K562 (cell line): ENCODE results near the gene ITGB5. TPM values are rescaled to one million over a fixed set of nuclear protein-coding genes. Genes with fewer than 3 reads are reported as not detected.
A peak's percentile ranks its signal among the peaks of the same experiment; 100 is the strongest.

Experiments
- ATAC-seq: fragments of 200-7000 bp; cut with Tn5 transposase; 3 replicates; pipeline ENCODE4 v1.9.1; 2020; ENCODE audit warnings: moderate library complexity
- BruUV-seq: library from RNA; stranded (reverse); fragments of 400-500 nt; replicated peaks from 2 replicates; lab custom pipeline; 2021; lab: Mats Ljungman, UMichigan
- CTCF ChIA-PET: fragments of 300-600 bp; formaldehyde crosslinking; extraction: SDS; loops from one replicate; lab custom pipeline; 2021; ENCODE audit warnings: low intra/inter-chr PET ratio; lab: Yijun Ruan, JAX
- POLR2A ChIA-PET: fragments of 300-600, 350-650 bp; sonication (Branson Sonifier 250); formaldehyde crosslinking; extraction: SDS; loops from one replicate; lab custom pipeline; 2021; ENCODE audit warnings: antibody characterized with exemption, inconsistent platforms; lab: Yijun Ruan, JAX
- DNase-seq, 4 experiments: peaks; one replicate each; pipeline versions ENCODE4 v3.0.0 to v3.0.0-alpha.2; 2011 to 2018; ENCODE audit warnings: low spot score in 3 of 4, mixed read lengths in 3 of 4; ENCODE audit errors: extremely low read depth in 1 of 4
- FAIRE-seq: peaks from 2 replicates; lab custom pipeline; 2011; peaks lifted over from hg19 to GRCh38; lab: Jason Lieb, UNC
- H2AFZ ChIP-seq: 2 replicates; pipeline ENCODE4 v1.6.0; 2011; ENCODE audit warnings: low read depth, low read length, control low read depth, inconsistent platforms
- H3K27ac ChIP-seq: fragments of 200-600 bp; 3 replicates; pipeline ENCODE4 v1.8.0; 2011; ENCODE audit warnings: low read depth, mild to moderate bottlenecking, control low read depth, inconsistent platforms, low read length, moderate library complexity, mixed read lengths; ENCODE audit errors: extremely low read depth
- H3K27me3 ChIP-seq, 2 experiments: fragments of 300-600 bp in 1 of 2; 2 replicates in 1 of 2; 3 replicates in 1 of 2; pipeline versions ENCODE4 v1.6.0 to v1.8.0; 2011; ENCODE audit warnings: inconsistent platforms in 2 of 2, low read length in 2 of 2, mild to moderate bottlenecking in 1 of 2, mixed read lengths in 1 of 2, moderate library complexity in 1 of 2; ENCODE audit not compliant: control insufficient read depth in 2 of 2, insufficient read depth in 2 of 2
- H3K36me3 ChIP-seq: fragments of 300-600 bp; 3 replicates; pipeline ENCODE4 v1.8.0; 2011; ENCODE audit warnings: mild to moderate bottlenecking, low read length, inconsistent platforms; ENCODE audit not compliant: control insufficient read depth, insufficient read depth
- H3K4me1 ChIP-seq, 2 experiments: fragments of 200-600 bp in 1 of 2; replicated peaks in 1 of 2; 2 replicates in 1 of 2; 3 replicates in 1 of 2; pipeline versions ENCODE4 v1.5.1 to v1.8.0; 2011; ENCODE audit warnings: inconsistent platforms in 2 of 2, low read length in 2 of 2, mild to moderate bottlenecking in 1 of 2, mixed read lengths in 1 of 2, moderate library complexity in 1 of 2; ENCODE audit not compliant: control insufficient read depth in 2 of 2, insufficient read depth in 2 of 2
- H3K4me2 ChIP-seq: 2 replicates; pipeline ENCODE4 v1.6.1; 2011; ENCODE audit warnings: low read length, control low read depth, inconsistent platforms, mixed read lengths; ENCODE audit not compliant: insufficient read depth
- H3K4me3 ChIP-seq: fragments of 200-600 bp; sonication (generic), shearing (Covaris generic); 2 replicates; pipeline ENCODE4 v1.5.1; 2016; ENCODE audit warnings: control low read depth, inconsistent platforms
- H3K79me2 ChIP-seq: fragments of 200-600 bp; 3 replicates; pipeline ENCODE4 v1.8.0; 2011; ENCODE audit warnings: low read length, inconsistent platforms; ENCODE audit not compliant: control insufficient read depth, insufficient read depth
- H3K9ac ChIP-seq, 2 experiments: 2 replicates each; pipeline versions ENCODE4 v1.6.0 to v1.6.1; 2011; ENCODE audit warnings: low read depth in 2 of 2, low read length in 2 of 2, control low read depth in 1 of 2, inconsistent platforms in 1 of 2, mild to moderate bottlenecking in 1 of 2, mixed read lengths in 1 of 2; ENCODE audit not compliant: insufficient read depth in 1 of 2
- H3K9me1 ChIP-seq: one replicate; pipeline ENCODE4 v1.6.0; 2011; ENCODE audit warnings: inconsistent platforms, mild to moderate bottlenecking, low read length, moderate library complexity; ENCODE audit not compliant: control insufficient read depth, insufficient read depth
- H3K9me3 ChIP-seq: replicated peaks from 2 replicates; pipeline ENCODE4 v1.5.1; 2011; ENCODE audit warnings: low read depth, low read length, inconsistent platforms; ENCODE audit not compliant: control insufficient read depth, insufficient read depth
- H4K20me1 ChIP-seq: replicated peaks from 2 replicates; pipeline ENCODE4 v1.6.1; 2011; ENCODE audit warnings: low read length, inconsistent platforms, mixed read lengths; ENCODE audit not compliant: control insufficient read depth, insufficient read depth
- BHLHE40 ChIP-seq: IDR thresholded peaks from 2 replicates; pipeline ENCODE4 v1.6.1; 2011; ENCODE audit warnings: low read length, improper control_type of control experiment
- KLF13 ChIP-seq: fragments of 450-650 bp; IDR thresholded peaks from 2 replicates; pipeline ENCODE4 v1.6.1; 2016; ENCODE audit warnings: missing genetic modification characterization, low read depth, mild to moderate bottlenecking, missing compliant biosample characterization, moderate library complexity, borderline replicate concordance
- L3MBTL2 ChIP-seq: fragments of 450-650 bp; IDR thresholded peaks from 2 replicates; pipeline ENCODE4 v1.6.1; 2016; ENCODE audit warnings: mild to moderate bottlenecking, moderate library complexity
- MIER1 ChIP-seq: fragments of 450-650 bp; IDR thresholded peaks from 2 replicates; pipeline ENCODE4 v1.6.1; 2016; ENCODE audit warnings: antibody characterized with exemption, mild to moderate bottlenecking, low read depth
- POU5F1 ChIP-seq: fragments of 150-350 bp; IDR thresholded peaks from 2 replicates; pipeline ENCODE4 v1.6.1; 2014; ENCODE audit warnings: borderline replicate concordance, low read length, low read depth, mild to moderate bottlenecking; ENCODE audit not compliant: partially characterized antibody
- REST ChIP-seq, 2 experiments: fragments of 450-650 bp; formaldehyde crosslinking in 1 of 2; IDR thresholded peaks; 2 replicates each; pipeline versions ENCODE4 v1.4.0 to v1.6.1; 2014 to 2020; ENCODE audit warnings: mild to moderate bottlenecking in 2 of 2, borderline replicate concordance in 1 of 2, low read depth in 1 of 2
- SRF ChIP-seq, 2 experiments: fragments of 250-450, 450-650 bp in 1 of 2; sonication (Bioruptor Pico) in 1 of 2; sonication (generic) in 1 of 2; formaldehyde crosslinking; IDR thresholded peaks; 2 replicates each; pipeline versions ENCODE4 v1.5.0 to v1.5.1; 2020 to 2022; ENCODE audit warnings: mild to moderate bottlenecking in 1 of 2, missing genetic modification reagents in 1 of 2
- TOE1 ChIP-seq, 2 experiments: fragments of 450-650 bp in 1 of 2; sonication (generic) in 1 of 2; formaldehyde crosslinking in 1 of 2; IDR thresholded peaks; 2 replicates each; pipeline versions ENCODE4 v1.7.1 to v1.8.0; 2016 to 2022; ENCODE audit warnings: borderline replicate concordance in 2 of 2, mild to moderate bottlenecking in 2 of 2, antibody characterized with exemption in 1 of 2, inconsistent platforms in 1 of 2, low read depth in 1 of 2, missing genetic modification reagents in 1 of 2, moderate library complexity in 1 of 2
- USF2 ChIP-seq: sonication (generic); formaldehyde crosslinking; IDR thresholded peaks from 2 replicates; pipeline ENCODE4 v1.5.0; 2020; ENCODE audit warnings: missing genetic modification reagents
- WGBS: fragments of 100-300 bp; shearing (Covaris generic); methylation state at CpG from one replicate; pipeline ENCODE4 v1.1.6; 2016; ENCODE audit warnings: low coverage, mixed read lengths; ENCODE audit not compliant: insufficient coverage; ENCODE audit errors: missing lambda C conversion rate; 5-methylcytosine and 5-hydroxymethylcytosine counted together
- in situ Hi-C: fragments of 300-500 bp; cut with MboI; formaldehyde crosslinking; loops from 4 replicates; pipeline ENCODE4 v1.15.0; 2018; ENCODE audit warnings: inconsistent platforms, mixed read lengths
- intact Hi-C: fragments of 100-400 bp; cut with micrococcal nuclease; formaldehyde crosslinking; loops from 2 replicates; pipeline ENCODE4 v1.14.2; 2022
- polyA plus RNA-seq, 8 experiments: library from polyadenylated mRNA; depleted of rRNA in 4 of 8; stranded (reverse) in 5 of 8; unstranded in 3 of 8; fragments of >200 nt; fragmentation: Nextera tagmentation in 2 of 8; fragmentation: Illumina TruSeq in 1 of 8; extraction: Ambion mirVana in 2 of 8; extraction: Trizol in 1 of 8; gene quantifications; 2 replicates each; pipeline versions ENCODE4 v1.2.1 to v1.2.3, GENCODE V29; 2011 to 2014; ENCODE audit warnings: inconsistent platforms in 1 of 8, missing spikeins in 1 of 8
- total RNA-seq, 7 experiments: library from RNA; depleted of rRNA in 6 of 7; stranded (reverse); fragments of >200 nt in 6 of 7; fragmentation: Illumina TruSeq in 2 of 7; extraction: Trizol in 2 of 7; gene quantifications; 2 replicates each; pipeline versions ENCODE4 v1.2.1 to v1.2.3, GENCODE V29; 2011 to 2021; ENCODE audit warnings: low replicate concordance in 1 of 7

ITGB5 gene
- total and polyA plus RNA-seq, 9 of the 15 experiments (the other 6 are each of a cell fraction or from before 2014, with no cell fraction given) = 1.7 to 46.8 (median 9.9) TPM

- FAIRE-seq (no peak), ATAC-seq (peak; percentile 78), DNase-seq (peak in 3 of 4 experiments; percentile 17 to 23 (median 21))
- Histone ChIP-seq H3K9me1 (no peaks in the 10 kb centered on the region), H3K79me2 (no peaks in the 10 kb centered on the region), H4K20me1 (no peaks in the 10 kb centered on the region), H3K9ac (0 out of 4 replicates have a peak overlapping the region, but pooled peaks of 1 of the 2 experiments have one; percentile 1), H3K4me1 (peaks cover 9 to 24% of the 10 kb centered on the region in 2 experiments; a peak in 4 of 5 replicates), H3K4me3 (no peak overlapping the region), H3K36me3 (no peaks in the 10 kb centered on the region; the same call in 2 of the 3 replicates), H3K9me3 (no peaks in the 10 kb centered on the region), H3K4me2 (no peak overlapping the region), H3K27me3 (no peaks in the 10 kb centered on the region), H3K27ac (no peak overlapping the region; the same call in 2 of the 3 replicates), H2AFZ (no peak overlapping the region)
- intact Hi-C loops = loop anchor here (10.0 kb wide), 1 partner anchor 50 kb away; the partner anchor contains the start of gene ITGB5
- no TSS peak for BruUV-seq
- CTCF ChIA-PET = no interaction called here
- 48% methylated on average over 18 of the region's 20 CpGs for WGBS
- in situ Hi-C loops = no loop called here
- POLR2A ChIA-PET = no interaction called here
- peak; percentile 94 for TF ChIP-seq BHLHE40
- no peak for TF ChIP-seq MIER1
- TF ChIP-seq POU5F1 = no peak
- TF ChIP-seq REST (IDR thresholded peaks at IDR 0.05; ENCODE audit: borderline replicate concordance) = 0 out of 2 replicates have a peak, but pooled peaks have one; percentile 16
- no peak for TF ChIP-seq REST (CRISPR knock-in tag; IDR thresholded peaks at IDR 0.05; ENCODE audit: low read depth)
- TF ChIP-seq KLF13 (tag) = no peak
- peak; percentile 49; the same call in 1 of the 2 replicates for TF ChIP-seq L3MBTL2
- no peak for TF ChIP-seq SRF (CRISPR knock-in tag; IDR thresholded peaks at IDR 0.05)
- peak; percentile 52; the same call in 1 of the 2 replicates for TF ChIP-seq TOE1 (IDR thresholded peaks at IDR 0.05; ENCODE audit: borderline replicate concordance)
- TF ChIP-seq TOE1 (CRISPR knock-in tag; IDR thresholded peaks at IDR 0.05; ENCODE audit: borderline replicate concordance, low read depth) = no peak
- TF ChIP-seq USF2 (CRISPR knock-in tag) = peak; percentile 65
Measured at GRCh38 chr3:124834723-124835718, 52.1 kb downstream of the ITGB5 start.
